ENCODE results near the gene RABAC1.
A peak's percentile ranks its signal among the peaks of the same experiment; 100 is the strongest.
"Not testable (repeated sequence)": the region's sequence is repeated elsewhere in the genome, so short reads cannot be mapped to it uniquely, and the experiment has no call there.

RABAC1 gene

DNA sequence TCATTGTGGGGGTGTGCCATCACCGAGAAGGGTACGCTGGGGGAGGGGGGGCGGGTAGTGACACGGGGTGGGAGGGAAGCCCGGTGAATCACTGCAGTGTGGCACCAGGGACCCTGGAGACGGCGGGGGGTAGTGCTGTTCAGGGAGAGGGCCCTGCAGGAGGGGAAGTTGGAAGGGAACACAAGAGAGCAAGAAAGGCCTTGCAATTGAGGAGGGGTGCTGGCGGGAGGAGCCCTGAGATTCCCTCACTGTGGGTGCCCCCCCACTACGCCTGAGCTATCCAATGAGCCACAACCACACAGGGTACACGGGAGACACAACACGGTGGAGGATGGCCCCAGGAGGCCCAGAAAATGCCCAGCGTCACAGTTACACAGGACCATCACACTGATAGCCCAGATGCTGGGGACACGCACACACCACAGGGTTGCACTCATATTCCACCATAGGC, 35.4 kb upstream of the RABAC1 start:
- no peak for TF ChIP-seq ZNF274 (IDR thresholded peaks at IDR 0.05; ENCODE audit: low read depth, low read length)
- H3K4me3 ChIP-seq (ENCODE audit: low read length): no peak overlapping the region

DNA sequence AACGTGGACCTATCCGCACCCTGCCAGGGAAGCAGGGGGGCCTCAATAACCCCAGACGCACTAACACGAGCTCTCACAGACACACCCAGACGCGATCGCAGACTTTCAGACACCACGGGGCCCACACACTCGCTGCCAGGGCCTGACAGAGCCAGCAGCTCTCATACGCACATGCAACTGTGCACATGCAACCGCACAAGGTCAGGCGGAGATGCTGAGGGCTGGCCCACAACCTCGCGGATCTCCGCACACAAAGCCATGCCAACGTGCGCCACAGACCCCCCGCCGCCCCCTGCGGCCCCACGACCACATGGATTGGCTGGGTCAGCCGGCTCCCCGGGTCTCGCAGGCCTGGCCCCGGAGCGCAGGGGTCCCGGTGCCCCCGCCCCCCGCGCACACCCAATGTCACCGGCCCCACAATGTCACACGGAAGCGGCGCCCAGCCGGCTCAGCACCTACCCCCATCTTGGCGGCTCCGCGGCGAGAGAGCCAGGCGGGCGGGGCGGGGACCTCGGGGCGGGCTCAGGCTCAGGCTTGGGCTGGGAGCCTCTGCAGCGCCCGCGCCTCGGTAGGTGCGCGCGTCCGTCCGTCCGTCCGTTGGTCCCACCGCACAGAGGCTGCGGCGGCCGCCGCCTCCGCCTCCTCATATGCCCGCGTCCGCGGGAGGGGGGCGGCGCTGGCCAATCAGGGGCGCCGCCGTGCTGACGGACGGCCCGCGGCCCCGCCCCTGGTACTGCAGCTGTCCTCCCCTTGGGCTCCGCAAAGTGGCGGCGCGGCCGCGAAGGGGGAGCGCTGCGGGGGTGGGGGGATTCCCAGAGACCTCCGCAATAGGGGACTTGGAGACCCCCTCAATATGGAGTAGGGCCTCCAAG, 34.7 kb upstream of the RABAC1 start, which contains the start of gene ATP1A3:
ATP1A3 (minus strand) TSS at position 619 of the 872 bp plus-strand sequence; CDS start at position 465, 154 bp downstream.
- no peak for TF ChIP-seq ZNF274 (IDR thresholded peaks at IDR 0.05; ENCODE audit: low read depth, low read length)
- H3K4me3 ChIP-seq (ENCODE audit: low read length): peak within 1 kb of the TSS; percentile 12; the same call in 1 of the 2 replicates

DNA sequence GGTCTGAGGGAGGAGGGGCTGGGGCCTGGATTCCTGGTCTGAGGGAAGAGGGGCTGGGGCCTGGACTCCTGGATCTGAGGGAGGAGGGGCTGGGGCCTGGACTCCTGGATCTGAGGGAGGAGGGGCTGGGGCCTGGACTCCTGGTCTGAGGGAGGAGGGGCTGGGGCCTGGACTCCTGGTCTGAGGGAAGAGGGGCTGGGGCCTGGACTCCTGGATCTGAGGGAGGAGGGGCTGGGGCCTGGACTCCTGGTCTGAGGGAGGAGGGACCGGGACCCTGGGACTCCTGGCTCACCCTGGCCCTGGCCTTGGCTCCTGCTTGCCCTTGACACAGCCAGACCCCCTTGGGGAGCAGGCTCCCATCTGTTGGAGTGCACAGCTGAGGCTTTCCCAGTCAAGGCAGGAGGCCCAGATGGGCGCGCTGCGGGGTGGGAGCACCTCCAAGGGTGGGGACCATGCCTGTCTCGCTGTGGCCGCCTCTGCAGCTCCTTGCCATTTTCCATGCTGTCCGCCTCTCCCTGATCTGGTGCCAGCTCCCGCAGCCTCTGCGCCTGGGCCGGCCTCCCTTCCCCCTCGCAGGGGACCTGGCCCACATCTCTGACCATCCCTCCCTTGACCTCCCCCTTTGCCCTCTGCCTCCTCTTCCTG, 32.9 kb upstream of the RABAC1 start:
- not testable (repeated sequence) for H3K4me3 ChIP-seq (ENCODE audit: low read length)

DNA sequence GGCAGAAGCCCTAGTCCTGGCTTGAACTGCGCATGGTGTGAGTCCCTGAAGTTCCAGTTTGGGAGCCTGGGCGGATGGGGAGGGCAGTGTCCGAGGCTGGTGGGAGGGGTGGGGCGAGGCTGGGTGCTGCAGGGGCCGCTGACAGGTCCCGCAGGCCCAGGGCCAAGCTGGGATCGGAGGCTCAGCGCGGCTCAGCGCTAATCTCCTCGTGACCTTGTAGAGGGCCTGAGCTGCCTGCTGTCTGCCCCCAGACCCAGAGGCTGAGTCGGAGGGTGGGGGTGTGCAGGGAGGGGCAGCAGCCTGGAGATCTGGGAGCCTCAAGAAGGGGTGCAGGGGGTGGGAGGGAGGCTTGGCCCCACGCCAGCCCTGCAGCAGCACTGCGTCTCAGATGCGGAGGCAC, 31.9 kb upstream of the RABAC1 start:
- TF ChIP-seq ZNF274 (IDR thresholded peaks at IDR 0.05; ENCODE audit: low read depth, low read length): no peak
- H3K4me3 ChIP-seq (ENCODE audit: low read length): no peak overlapping the region

DNA sequence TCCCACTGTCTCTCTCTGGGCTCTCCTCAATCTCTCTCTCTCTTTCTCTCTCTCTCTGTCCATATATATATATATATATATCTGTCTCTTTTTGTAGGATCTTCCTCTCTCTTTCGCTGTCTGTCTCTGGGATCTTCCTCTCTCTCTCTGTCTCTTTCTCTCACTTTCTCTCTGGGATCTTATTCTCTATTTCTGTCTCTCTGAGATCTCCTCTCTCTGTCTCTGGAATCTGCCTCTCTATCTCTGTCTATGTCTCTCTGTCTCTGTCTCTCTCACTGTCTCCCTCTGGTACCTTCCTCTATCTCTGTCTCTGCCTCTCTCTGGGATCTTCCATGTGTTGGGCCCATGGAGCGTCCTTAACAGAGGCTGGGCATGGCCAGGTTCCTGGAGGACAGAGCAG, 31.5 kb upstream of the RABAC1 start:
- TF ChIP-seq ZNF274 (IDR thresholded peaks at IDR 0.05; ENCODE audit: low read depth, low read length): no peak
- H3K4me3 ChIP-seq (ENCODE audit: low read length): no peak overlapping the region

DNA sequence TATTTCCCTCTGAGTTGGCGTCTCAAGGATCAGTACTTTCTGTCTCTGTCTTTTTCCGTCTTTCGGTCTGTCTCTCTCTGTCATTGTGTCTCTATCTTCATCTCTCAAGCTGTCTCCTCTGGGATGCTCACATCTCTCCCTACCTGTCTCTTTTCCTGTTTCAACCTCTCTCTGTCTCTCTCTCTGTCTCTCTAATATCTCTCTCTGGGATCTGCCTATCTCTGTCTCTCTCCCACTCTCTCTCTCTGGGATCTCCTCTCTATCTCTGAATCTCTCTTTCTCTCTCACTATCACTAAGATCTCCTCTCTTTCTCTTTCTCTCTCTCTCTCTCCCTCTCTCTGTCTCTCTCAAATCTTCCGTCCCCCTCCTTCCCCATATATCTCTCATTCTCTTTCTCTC, 30.9 kb upstream of the RABAC1 start:
- H3K4me3 ChIP-seq (ENCODE audit: low read length): no peak overlapping the region
- no peak for TF ChIP-seq ZNF274 (IDR thresholded peaks at IDR 0.05; ENCODE audit: low read depth, low read length)

DNA sequence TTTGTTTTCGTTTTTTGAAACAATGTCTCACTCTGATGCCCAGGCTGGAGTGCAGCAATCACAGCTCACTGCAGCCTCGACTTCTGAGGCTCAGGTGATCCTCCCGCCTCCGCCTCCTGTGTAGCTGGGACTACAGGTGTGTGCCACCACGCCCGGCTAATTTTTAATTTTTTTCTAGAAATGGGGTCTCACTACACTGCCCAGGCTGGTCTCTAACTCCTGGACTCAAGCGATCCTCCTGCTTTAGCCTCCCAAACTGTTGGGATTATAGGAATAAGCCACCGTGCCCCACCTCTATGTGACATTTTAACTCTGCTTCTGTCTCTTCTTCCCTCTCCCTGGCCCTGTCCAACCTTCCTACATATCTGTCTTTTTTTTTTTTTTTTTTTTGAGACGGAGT, 29.8 kb upstream of the RABAC1 start:
- H3K4me3 ChIP-seq (ENCODE audit: low read length): no peak overlapping the region
- no peak for TF ChIP-seq ZNF274 (IDR thresholded peaks at IDR 0.05; ENCODE audit: low read depth, low read length)

DNA sequence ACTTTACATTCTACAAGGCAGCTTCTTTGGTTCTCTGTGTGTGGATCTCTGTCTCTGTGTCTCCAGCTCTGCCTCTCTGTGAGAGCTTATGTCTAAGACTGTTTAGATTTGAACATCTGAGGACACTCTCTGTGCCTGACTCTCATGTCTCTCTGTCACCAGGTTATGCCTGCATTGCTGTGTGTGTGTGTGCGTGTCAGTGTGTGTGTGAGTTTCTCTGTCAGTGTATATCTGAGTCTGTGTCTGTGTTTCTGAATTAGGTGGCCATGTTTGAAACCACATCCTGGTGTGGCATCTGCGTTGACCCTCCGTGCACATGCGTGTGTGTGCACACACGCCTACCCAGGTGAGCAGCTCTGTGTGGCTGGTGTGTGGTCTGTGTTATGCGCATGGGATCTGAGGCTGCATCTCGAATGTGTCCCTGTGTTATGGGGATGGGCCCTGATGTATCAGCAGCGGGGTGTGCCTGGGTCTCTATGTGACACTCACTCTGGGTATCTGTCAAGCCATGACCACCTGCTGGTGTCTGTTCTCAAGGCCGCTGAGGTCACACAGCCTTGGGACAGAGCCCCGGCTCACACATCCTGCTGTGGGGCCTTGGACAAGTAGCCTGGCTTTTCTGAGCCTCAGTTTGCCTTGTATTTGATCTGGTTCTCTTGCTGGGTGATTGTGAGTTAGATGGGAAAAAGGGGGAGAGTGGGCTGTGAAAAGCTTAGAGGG, 28.2 kb upstream of the RABAC1 start:
- TF ChIP-seq ZNF274 (IDR thresholded peaks at IDR 0.05; ENCODE audit: low read depth, low read length): no peak
- no peak overlapping the region for H3K4me3 ChIP-seq (ENCODE audit: low read length)

DNA sequence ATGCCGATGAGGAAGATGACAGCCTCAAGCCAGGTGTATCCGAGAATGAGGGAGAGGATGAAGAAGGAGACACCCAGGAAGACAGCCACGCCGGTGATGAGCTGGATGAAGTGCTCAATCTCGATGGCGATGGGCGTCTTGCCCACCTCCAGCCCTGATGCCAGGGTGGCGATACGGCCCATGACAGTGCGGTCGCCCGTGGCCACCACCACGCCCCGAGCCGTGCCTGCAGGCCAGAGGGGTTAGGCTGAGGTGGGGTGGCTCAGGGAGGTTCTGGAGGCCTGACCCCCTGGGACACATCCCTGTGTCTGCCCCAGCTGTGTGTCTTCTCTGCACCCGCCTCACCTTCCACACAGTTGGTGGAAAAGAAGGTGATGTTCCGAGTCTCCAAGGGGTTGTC, 25.8 kb upstream of the RABAC1 start:
- no peak for TF ChIP-seq ZNF274 (IDR thresholded peaks at IDR 0.05; ENCODE audit: low read depth, low read length)
- no peak overlapping the region for H3K4me3 ChIP-seq (ENCODE audit: low read length)

DNA sequence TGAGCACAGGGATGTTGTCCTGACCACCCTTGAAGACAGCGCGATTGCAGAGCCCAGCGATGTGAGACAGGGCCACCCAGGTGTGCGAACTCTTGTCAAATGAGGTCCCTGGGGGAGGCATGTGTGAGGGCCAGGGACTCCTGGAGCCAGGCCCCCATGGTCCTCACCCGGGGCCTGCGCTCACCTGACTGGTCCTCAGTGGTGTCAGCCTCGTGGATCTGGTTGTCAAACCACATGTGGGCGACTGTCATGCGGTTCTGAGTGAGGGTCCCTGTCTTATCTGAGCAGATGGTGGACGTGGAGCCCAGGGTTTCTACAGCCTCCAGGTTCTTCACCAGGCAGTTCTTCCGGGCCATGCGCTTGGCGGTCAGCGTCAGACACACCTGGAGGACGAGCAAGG, 22.6 kb upstream of the RABAC1 start:
- TF ChIP-seq ZNF274 (IDR thresholded peaks at IDR 0.05; ENCODE audit: low read depth, low read length): no peak

DNA sequence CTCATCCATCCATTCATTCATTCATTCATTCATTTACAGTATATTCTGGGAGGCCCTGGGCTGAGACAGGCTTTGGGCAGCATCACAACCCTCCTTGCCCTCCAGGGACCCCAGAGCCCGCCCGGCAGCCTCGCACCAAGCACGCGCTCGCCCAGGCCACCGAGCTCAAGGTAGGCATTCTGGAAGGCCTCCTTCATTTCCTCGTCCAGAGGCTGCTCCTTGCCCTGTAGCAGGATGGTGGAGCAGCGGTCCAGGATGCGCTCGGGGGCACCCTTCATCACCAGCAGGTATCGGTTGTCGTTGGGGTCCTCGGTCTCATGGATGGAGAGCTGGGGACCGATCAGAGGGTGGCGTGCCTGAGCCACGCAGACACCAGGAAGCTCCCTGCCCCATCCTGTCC, 19.3 kb upstream of the RABAC1 start:
- no peak for TF ChIP-seq ZNF274 (IDR thresholded peaks at IDR 0.05; ENCODE audit: low read depth, low read length)
- H3K4me3 ChIP-seq (ENCODE audit: low read length): no peak overlapping the region

More for the DNA sequence above, 22.6 kb upstream of the RABAC1 start:
- no peak overlapping the region for H3K4me3 ChIP-seq (ENCODE audit: low read length)

DNA sequence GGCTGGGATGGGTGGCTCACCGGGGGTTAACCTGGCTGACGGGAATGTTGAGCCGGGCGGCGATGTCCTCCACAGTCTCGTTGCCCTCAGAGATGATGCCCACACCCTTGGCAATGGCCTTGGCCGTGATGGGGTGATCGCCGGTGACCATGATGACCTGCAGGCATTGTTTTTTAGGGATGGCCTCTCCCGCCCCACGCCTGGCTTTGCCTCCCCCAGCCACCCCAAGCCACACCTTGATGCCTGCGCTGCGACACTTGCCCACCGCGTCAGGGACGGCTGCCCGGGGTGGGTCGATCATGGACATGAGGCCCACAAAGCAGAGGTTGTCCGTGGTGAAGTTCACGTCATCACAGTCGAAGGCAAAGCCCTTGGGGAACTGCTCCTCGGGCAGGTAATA, 18.8 kb upstream of the RABAC1 start:
- TF ChIP-seq ZNF274 (IDR thresholded peaks at IDR 0.05; ENCODE audit: low read depth, low read length): no peak
- H3K4me3 ChIP-seq (ENCODE audit: low read length): no peak overlapping the region

DNA sequence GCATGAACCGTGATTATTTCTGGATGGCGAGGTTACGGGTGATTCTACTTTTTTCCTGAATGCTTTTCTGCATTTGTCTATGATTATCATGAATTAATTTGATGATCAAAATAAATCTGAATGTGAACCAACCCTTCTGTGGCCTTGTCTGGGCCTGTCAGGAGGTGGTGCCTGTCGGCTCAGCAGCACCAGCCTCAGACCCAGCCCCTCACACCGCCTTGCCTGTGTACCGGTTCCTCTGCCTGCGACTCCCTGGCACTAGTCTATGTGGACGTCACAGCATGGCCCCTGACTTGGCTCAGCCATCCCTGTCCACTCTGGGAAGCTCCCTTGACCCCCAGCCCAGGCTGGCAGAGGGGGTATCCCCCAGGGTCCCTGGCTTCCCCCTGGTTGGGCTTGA, 15.5 kb upstream of the RABAC1 start:
- no peak for TF ChIP-seq ZNF274 (IDR thresholded peaks at IDR 0.05; ENCODE audit: low read depth, low read length)
- no peak overlapping the region for H3K4me3 ChIP-seq (ENCODE audit: low read length)

DNA sequence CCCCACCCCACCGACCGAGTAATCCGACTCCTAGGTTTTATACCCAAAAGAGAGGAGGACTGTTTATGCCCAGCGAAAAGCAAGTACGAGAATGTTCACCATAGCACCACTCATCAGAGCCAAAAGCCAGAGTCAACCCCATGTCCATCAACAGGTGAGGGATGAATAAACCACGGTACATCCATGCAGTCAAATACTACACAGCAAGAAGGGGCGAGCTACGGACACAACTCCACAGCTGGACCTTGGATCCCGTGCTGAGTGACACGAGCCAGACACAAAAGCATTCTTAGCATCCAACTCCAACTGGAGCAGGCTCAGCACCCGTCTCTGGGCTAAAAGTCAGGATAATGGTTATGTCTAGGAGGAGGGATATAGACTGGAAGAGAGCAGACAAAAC, 12.2 kb upstream of the RABAC1 start:
- no peak overlapping the region for H3K4me3 ChIP-seq (ENCODE audit: low read length)
- no peak for TF ChIP-seq ZNF274 (IDR thresholded peaks at IDR 0.05; ENCODE audit: low read depth, low read length)
